ENCODE data around the gene NDUFS4. TPM values are rescaled to one million over a fixed set of nuclear protein-coding genes. Genes with fewer than 3 reads are reported as not detected.

The NDUFS4 gene
- total and polyA plus RNA-seq, 9 of the 15 experiments (the other 6 are each of a cell fraction or from before 2014, with no cell fraction given) = 68.7 to 313 (median 113) TPM

GRCh38 chr5:53560506-53561191, at the start of gene NDUFS4 (continued):
- TF ChIP-seq ZBTB11 (CRISPR knock-in tag; IDR thresholded peaks at IDR 0.05) (peak in 1 of 3 experiments; percentile 36; a peak in 1 of 6 replicates), PCBP2 (IDR thresholded peaks at IDR 0.05; ENCODE audit: low read depth, low read length, poor library complexity, severe bottlenecking) (no peak), NR2F6 (CRISPR knock-in tag; IDR thresholded peaks at IDR 0.05) (peak; percentile 62; the same call in 1 of the 2 replicates), POU5F1 (IDR thresholded peaks at IDR 0.05; ENCODE audit: borderline replicate concordance, low read depth, low read length, partially characterized antibody) (peak; percentile 88), ASH1L (IDR thresholded peaks at IDR 0.05; ENCODE audit: borderline replicate concordance, low read depth, partially characterized antibody) (peak; percentile 15), SMAD3 (CRISPR knock-in tag; conservative IDR thresholded peaks at IDR 0.05) (0 out of 2 replicates have a peak, but pooled peaks have one; percentile 41), NFIC (IDR thresholded peaks at IDR 0.05) (peak; percentile 58), ZNF717 (CRISPR knock-in tag; IDR thresholded peaks at IDR 0.05) (no peak), PHB2 (IDR thresholded peaks at IDR 0.05; ENCODE audit: low read depth) (no peak), CXXC5 (CRISPR knock-in tag; IDR thresholded peaks at IDR 0.05) (peak; percentile 77), CREBBP (IDR thresholded peaks at IDR 0.05; ENCODE audit: low read depth, low read length) (no peak), CEBPB (tag; IDR thresholded peaks at IDR 0.05) (peak; percentile 100), IRF9 (tag; IDR thresholded peaks at IDR 0.05) (peak; percentile 90), MAX (CRISPR knock-in tag; IDR thresholded peaks at IDR 0.05) (no peak), CBX5 (IDR thresholded peaks at IDR 0.05; ENCODE audit: borderline replicate concordance, low read depth) (peak; percentile 18; the same call in 1 of the 2 replicates), ZNF79 (CRISPR knock-in tag; IDR thresholded peaks at IDR 0.05; ENCODE audit: low read depth) (no peak), ZSCAN29 (IDR thresholded peaks at IDR 0.05) (peak; percentile 22; the same call in 1 of the 2 replicates), TAF7 (tag; IDR thresholded peaks at IDR 0.05) (peak; percentile 99), PHF20 (IDR thresholded peaks at IDR 0.05; ENCODE audit: partially characterized antibody) (peak; percentile 86), ZBTB8A (IDR thresholded peaks at IDR 0.05; ENCODE audit: partially characterized antibody) (no peak), GTF3C2 (IDR thresholded peaks at IDR 0.05; ENCODE audit: borderline replicate concordance, extremely low read depth, insufficient read length) (no peak)
